ENCODE results near the gene KCTD1. TPM values are rescaled to one million over a fixed set of nuclear protein-coding genes. Genes with fewer than 3 reads are reported as not detected.

Gene KCTD1
- total RNA-seq, 1 experiment from 2014 or later: 4.1 TPM

- no peak overlapping the region for H3K4me3 ChIP-seq (ENCODE audit: low read depth, low read length, poor library complexity, severe bottlenecking)
- CTCF ChIA-PET: no interaction called here
- DNase-seq (ENCODE audit: low spot score): no peak
- H3K36me3 ChIP-seq (ENCODE audit: insufficient read depth, low read length, poor library complexity, severe bottlenecking): no peaks in the 10 kb centered on the region
- POLR2A ChIA-PET (ENCODE audit: low non-redundant PET): interaction anchor here (0.6 kb wide), 1 partner anchor 1417 kb away, joined by 3 read pairs; no protein-coding TSS in a partner anchor
- no TSS peak for BruUV-seq (replicated peaks)
- H3K9me3 ChIP-seq (ENCODE audit: low read depth, low read length, poor library complexity, severe bottlenecking): no peaks in the 10 kb centered on the region
- intact Hi-C loops (cut with micrococcal nuclease; ENCODE audit: unreplicated experiment): no loop called here
- H3K27me3 ChIP-seq (replicated peaks; ENCODE audit: insufficient read depth, low read depth, low read length, poor library complexity): no peaks in the 10 kb centered on the region
- TF ChIP-seq CTCF (conservative IDR thresholded peaks at IDR 0.05; ENCODE audit: low read depth, low read length) (no peak), EZH2 (IDR thresholded peaks at IDR 0.05; ENCODE audit: borderline replicate concordance, low read depth, low read length, poor library complexity, severe bottlenecking) (no peak)
- H3K27ac ChIP-seq (ENCODE audit: low read depth, low read length, poor library complexity, severe bottlenecking): no peak overlapping the region
- H3K4me1 ChIP-seq (ENCODE audit: insufficient read depth, low read length, poor library complexity, severe bottlenecking): no peaks in the 10 kb centered on the region
Measured at GRCh38 chr18:26531605-26532298, 16.6 kb downstream of the KCTD1 start.

GRCh38 chr18:26526966-26527234, 21.5 kb downstream of the KCTD1 start:
- no peak overlapping the region for H3K27ac ChIP-seq (ENCODE audit: low read depth, low read length, poor library complexity, severe bottlenecking)
- ChIA-PET CTCF (interaction anchor here (0.7 kb wide), 1 partner anchor 60 kb away, joined by 6 read pairs; no protein-coding TSS in a partner anchor), POLR2A (ENCODE audit: low non-redundant PET) (no interaction called here)
- BruUV-seq (replicated peaks): no TSS peak
- H3K27me3 ChIP-seq (replicated peaks; ENCODE audit: insufficient read depth, low read depth, low read length, poor library complexity): no peaks in the 10 kb centered on the region
- TF ChIP-seq CTCF (conservative IDR thresholded peaks at IDR 0.05; ENCODE audit: low read depth, low read length) (no peak), EZH2 (IDR thresholded peaks at IDR 0.05; ENCODE audit: borderline replicate concordance, low read depth, low read length, poor library complexity, severe bottlenecking) (no peak)
- no peaks in the 10 kb centered on the region for H3K4me1 ChIP-seq (ENCODE audit: insufficient read depth, low read length, poor library complexity, severe bottlenecking)
- no peak overlapping the region for H3K4me3 ChIP-seq (ENCODE audit: low read depth, low read length, poor library complexity, severe bottlenecking)
- H3K9me3 ChIP-seq (ENCODE audit: low read depth, low read length, poor library complexity, severe bottlenecking): no peaks in the 10 kb centered on the region
- no peak for DNase-seq (ENCODE audit: low spot score)
- no peaks in the 10 kb centered on the region for H3K36me3 ChIP-seq (ENCODE audit: insufficient read depth, low read length, poor library complexity, severe bottlenecking)
- intact Hi-C loops (cut with micrococcal nuclease; ENCODE audit: unreplicated experiment): no loop called here

- POLR2A ChIA-PET (ENCODE audit: low non-redundant PET): no interaction called here
- DNase-seq (ENCODE audit: low spot score): peak; percentile 6
- intact Hi-C loops (cut with micrococcal nuclease; ENCODE audit: unreplicated experiment): no loop called here
- Histone ChIP-seq H3K36me3 (ENCODE audit: insufficient read depth, low read length, poor library complexity, severe bottlenecking) (no peaks in the 10 kb centered on the region), H3K27ac (ENCODE audit: low read depth, low read length, poor library complexity, severe bottlenecking) (no peak overlapping the region), H3K4me1 (ENCODE audit: insufficient read depth, low read length, poor library complexity, severe bottlenecking) (no peaks in the 10 kb centered on the region), H3K4me3 (ENCODE audit: low read depth, low read length, poor library complexity, severe bottlenecking) (no peak overlapping the region), H3K9me3 (ENCODE audit: low read depth, low read length, poor library complexity, severe bottlenecking) (no peaks in the 10 kb centered on the region), H3K27me3 (replicated peaks; ENCODE audit: insufficient read depth, low read depth, low read length, poor library complexity) (no peaks in the 10 kb centered on the region)
- BruUV-seq (replicated peaks): no TSS peak
- TF ChIP-seq CTCF (conservative IDR thresholded peaks at IDR 0.05; ENCODE audit: low read depth, low read length): no peak
- no peak for TF ChIP-seq EZH2 (IDR thresholded peaks at IDR 0.05; ENCODE audit: borderline replicate concordance, low read depth, low read length, poor library complexity, severe bottlenecking)
- CTCF ChIA-PET: interaction anchor here (0.7 kb wide), 1 partner anchor 59 kb away, joined by 6 read pairs; no protein-coding TSS in a partner anchor
Measured at GRCh38 chr18:26526128-26526965, 22.0 kb downstream of the KCTD1 start.
